ENCODE data around the gene PSMB7.

PSMB7 gene

GRCh38 chr9:124384210-124384609 lies 31.0 kb downstream of the PSMB7 start:
- no peak for DNase-seq (ENCODE audit: low read depth)

GRCh38 chr9:124381170-124381945 lies 33.9 kb downstream of the PSMB7 start:
- no peak for DNase-seq (ENCODE audit: low read depth)

DNA sequence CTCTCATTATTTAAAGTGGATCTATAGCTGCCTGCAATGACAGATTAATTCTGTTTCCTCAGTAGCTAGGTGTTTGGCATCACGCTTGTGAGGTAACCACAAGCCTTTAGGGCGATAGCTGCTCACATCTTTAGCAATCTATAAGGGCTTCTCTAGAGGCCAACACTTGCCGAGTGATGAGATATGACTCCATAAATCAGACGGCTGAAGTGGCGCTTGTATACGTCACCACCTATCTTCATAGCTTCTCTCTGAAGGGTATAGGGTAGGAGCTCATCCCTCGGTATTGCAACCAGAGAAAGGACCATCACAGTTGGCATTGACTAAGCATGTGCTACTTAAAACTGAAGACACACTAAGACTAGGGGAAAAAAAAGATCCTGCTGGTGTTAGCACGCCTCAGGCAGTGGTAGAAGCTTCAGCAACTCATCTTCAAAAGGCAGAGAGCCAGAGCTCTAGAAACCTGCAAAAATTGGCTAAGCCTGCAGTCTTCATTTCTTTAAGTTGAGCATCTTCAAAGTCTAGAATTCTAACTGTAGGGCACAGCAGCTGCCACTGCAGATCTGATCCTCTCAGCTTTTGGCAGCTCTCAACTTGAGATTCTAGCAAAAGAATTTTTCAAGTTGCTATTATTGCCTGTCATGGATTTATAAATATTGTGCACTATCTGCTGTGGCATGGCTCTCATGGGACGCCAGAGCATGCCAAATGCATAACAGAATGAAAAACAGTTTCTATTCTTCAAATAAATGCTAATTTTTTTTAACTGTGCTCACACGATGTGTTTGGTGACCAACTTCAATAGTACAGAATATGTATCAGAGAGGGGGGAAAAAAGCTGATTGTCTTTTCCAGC lies 37.5 kb downstream of the PSMB7 start:
- DNase-seq (ENCODE audit: low read depth): no peak

DNA sequence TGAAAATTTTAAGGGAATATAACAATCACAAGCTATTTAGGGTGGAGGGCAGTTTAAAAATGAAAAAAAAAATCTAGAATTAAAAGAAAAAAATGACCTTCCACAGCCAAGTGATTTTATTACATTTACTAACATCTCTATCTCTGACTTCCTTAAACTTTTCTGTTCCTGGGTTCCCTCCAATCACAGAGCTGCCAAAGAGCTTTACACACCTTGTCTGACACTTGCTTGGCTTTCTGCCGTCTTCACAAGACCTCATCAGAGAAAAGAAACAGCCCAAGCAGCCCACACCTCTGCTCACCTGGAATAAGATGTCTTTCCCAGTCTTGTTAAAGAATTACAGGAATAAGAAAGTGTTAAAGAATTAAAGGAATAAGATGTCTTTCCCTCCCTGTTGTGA lies 38.9 kb downstream of the PSMB7 start:
- DNase-seq (ENCODE audit: low read depth): no peak

DNA sequence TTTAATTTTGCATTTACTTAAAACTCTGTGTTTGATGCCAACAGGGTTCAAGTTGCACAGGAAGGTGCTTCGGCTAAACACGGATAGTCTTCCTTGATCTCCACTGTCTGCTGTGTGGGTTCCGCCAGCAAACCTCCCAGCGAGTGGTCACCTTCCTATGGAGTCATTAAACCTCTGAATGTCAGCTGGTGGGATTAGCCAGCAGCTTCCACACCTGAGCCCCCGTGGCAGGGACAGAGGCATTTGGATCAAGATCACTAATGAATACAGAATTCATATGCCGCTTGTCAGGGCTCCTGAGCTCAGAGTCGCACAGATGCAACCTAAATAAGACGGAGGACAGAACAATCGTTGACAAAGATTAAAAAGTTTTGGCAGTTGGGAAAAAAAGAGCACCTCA lies 39.5 kb downstream of the PSMB7 start:
- no peak for DNase-seq (ENCODE audit: low read depth)

GRCh38 chr9:124373851-124374250 lies 41.4 kb downstream of the PSMB7 start:
- DNase-seq (ENCODE audit: low read depth): no peak

- DNase-seq (ENCODE audit: low read depth): no peak
These were observed 41.9 kb downstream of the PSMB7 start for GRCh38 chr9:124373386-124373785.

GRCh38 chr9:124372038-124372437 lies 43.2 kb downstream of the PSMB7 start:
- no peak for DNase-seq (ENCODE audit: low read depth)

GRCh38 chr9:124370896-124371582 lies 44.2 kb downstream of the PSMB7 start:
- no peak for DNase-seq (ENCODE audit: low read depth)

DNA sequence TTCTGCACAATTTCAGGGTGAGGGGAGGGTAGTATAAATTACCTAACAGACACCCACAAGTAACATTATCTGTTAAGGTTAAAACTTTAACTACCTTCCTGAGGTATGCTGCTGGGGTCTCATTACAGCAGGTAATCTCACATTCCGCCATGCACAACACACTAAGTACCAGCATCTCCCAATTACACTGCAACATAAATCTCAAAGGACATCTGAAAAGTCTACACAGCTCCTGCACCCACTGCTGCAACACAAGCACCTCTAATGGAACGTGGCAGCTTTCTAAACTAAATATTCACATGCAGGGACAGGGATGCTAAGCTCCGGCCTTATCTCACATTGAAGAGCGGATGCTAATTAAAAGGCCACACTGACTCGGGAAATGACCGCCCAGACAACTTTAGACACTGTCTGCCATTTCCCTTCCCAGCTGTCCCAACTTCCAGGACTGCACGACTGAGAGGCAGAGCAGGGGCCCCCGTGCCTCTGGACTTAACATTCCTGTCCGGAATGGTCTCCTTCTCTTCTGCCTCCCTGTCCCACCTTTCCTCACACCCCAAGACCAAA lies 45.9 kb downstream of the PSMB7 start:
- DNase-seq (ENCODE audit: low read depth): no peak

- no peak for DNase-seq (ENCODE audit: low read depth)
These were observed 46.5 kb downstream of the PSMB7 start for GRCh38 chr9:124368692-124369091.

GRCh38 chr9:124366476-124367220 lies 48.6 kb downstream of the PSMB7 start:
- no peak for DNase-seq (ENCODE audit: low read depth)

DNA sequence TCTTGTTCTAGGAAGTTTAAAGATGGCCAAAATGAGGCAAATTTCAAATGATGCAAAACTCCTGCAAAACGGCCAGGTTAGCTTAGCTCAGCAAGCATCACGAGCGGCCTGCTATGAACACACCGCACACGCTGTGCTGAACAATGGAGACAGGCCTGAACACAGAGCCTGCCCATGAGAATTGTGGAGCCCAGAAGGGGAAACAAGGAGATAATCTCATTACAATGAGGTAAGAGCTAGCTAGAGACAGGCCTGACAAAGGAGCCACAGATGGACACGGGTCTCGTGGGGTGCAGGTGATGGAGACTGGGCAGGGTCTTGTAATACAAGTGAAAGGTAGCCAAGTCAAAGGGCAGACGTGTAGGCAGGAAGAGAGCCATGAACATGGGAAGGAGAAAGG lies 50.2 kb downstream of the PSMB7 start:
- DNase-seq (ENCODE audit: low read depth): no peak

DNA sequence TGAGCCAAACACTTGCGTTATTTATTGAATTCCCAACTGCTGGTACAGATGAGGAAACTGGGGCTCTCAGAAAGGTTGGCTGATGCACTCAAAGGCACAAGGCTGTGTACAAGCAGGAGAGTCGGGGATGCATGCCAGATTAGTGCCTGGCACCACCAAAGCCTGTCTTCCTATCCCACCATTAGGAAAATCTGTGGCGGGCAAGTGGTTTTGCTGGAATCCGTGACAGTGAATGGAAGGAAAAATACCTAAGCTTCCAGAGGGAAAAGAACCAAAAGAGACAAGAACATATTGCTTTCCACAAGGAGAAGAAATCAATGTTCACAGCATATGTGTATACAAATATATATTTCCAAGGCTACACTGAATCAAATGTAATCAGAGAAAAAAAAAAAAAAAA lies 51.1 kb downstream of the PSMB7 start:
- no peak for DNase-seq (ENCODE audit: low read depth)

GRCh38 chr9:124363326-124364096 lies 51.7 kb downstream of the PSMB7 start:
- no peak for DNase-seq (ENCODE audit: low read depth)

- DNase-seq (ENCODE audit: low read depth): no peak
These were observed 54.1 kb downstream of the PSMB7 start for GRCh38 chr9:124361128-124361527.

GRCh38 chr9:124359855-124360678 lies 55.2 kb downstream of the PSMB7 start:
- DNase-seq (ENCODE audit: low read depth): no peak

DNA sequence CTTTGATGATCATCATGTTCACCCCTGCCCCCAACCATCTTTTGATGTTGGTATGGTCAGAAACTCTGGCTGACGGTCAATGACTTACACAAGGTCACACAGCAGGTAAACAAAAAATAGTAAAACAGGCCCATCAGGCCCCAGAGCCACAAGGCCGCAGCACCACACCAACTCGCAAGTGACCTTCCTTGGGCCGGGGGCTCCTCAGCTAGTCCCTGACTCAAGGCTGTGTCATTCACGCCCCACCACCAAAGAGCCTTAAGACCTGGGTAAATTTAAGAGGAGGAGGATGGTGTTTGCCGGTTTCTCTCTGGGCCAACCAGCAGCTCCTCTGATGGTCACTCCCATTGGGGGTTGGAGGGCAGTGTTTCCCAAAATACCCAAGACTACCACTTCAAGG lies 55.8 kb downstream of the PSMB7 start:
- DNase-seq (ENCODE audit: low read depth): no peak

DNA sequence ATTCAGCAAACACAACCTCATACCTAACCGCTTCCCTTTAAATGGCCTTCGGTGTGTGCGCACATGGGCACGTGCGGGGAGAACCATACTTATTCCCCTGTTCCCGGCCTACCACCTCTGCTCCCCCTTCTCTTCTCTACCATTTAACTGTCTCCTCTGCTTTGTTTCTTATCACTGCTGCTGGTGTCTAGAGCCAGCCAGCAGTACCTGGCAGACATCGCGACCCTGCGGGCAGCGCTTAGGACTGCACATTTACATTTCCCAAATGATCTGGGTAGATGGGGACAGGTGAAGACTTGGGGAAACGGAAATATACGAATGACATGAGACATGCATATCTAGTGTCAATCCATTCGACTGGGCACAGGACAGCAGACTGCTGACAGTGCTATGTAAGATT lies 56.6 kb downstream of the PSMB7 start:
- DNase-seq (ENCODE audit: low read depth): no peak

GRCh38 chr9:124357721-124358361 lies 57.4 kb downstream of the PSMB7 start:
- no peak for DNase-seq (ENCODE audit: low read depth)

All from stimulated activated CD8-positive, alpha-beta memory T cell treated with anti-CD3 and anti-CD28 coated beads, Interleukin-15, amount 100 ng/mL, for 24 hours (primary cell).